GM23248 (cell line): ENCODE measurements around the gene PTPRN2.

Experiments used
- EZH2 ChIP-seq: fragments of 200-600 bp; sonication (generic); IDR thresholded peaks from 2 replicates; pipeline ENCODE4 v1.6.1; 2018; ENCODE audit warnings: antibody characterized with exemption, mild to moderate bottlenecking; ENCODE audit not compliant: insufficient read depth, poor library complexity, severe bottlenecking
- EZH2phosphoT487 ChIP-seq: fragments of 200-600 bp; sonication (generic); IDR thresholded peaks from 2 replicates; pipeline ENCODE4 v1.6.1; 2018; ENCODE audit warnings: antibody characterized with exemption, moderate library complexity, mild to moderate bottlenecking, low read depth; ENCODE audit not compliant: insufficient read depth

DNA sequence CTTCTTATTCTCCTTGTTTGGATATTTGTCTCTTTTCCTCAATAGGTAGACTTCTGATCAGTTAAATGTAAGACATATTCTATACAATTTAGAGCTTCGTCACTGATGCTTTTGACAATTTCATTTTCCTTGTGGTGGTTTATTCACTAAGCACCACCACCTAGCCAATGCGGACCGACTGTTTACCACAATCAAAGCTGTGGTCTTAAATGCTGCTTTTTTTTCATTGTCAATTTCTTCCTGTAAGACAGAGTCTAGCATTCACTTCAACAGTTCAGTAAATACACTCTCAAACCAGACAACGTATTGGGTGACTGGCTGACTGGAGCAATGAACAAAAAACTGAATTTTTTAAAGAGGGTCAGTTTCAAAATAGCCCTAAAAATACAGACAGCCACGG, 1011.8 kb downstream of the PTPRN2 start:
- TF ChIP-seq EZH2phosphoT487, result no peak
- TF ChIP-seq EZH2, result no peak
